Ishikawa (cell line): ENCODE data around the gene MTG2.

Experiments
- CEBPB ChIP-seq: IDR thresholded peaks from 2 replicates; pipeline ENCODE4 v1.6.1; 2012
- CREB1 ChIP-seq: IDR thresholded peaks from 2 replicates; pipeline ENCODE4 v1.6.1; 2012; ENCODE audit warnings: low read depth
- EGR1 ChIP-seq: IDR thresholded peaks from 2 replicates; pipeline ENCODE4 v1.6.1; 2012
- EP300 ChIP-seq: IDR thresholded peaks from 2 replicates; pipeline ENCODE4 v1.6.1; 2012; ENCODE audit warnings: borderline replicate concordance
- FOXM1 ChIP-seq: IDR thresholded peaks from 2 replicates; pipeline ENCODE4 v1.6.1; 2012; ENCODE audit warnings: low read depth, borderline replicate concordance
- MAX ChIP-seq: IDR thresholded peaks from 2 replicates; pipeline ENCODE4 v1.6.1; 2012
- NFIC ChIP-seq: IDR thresholded peaks from 2 replicates; pipeline ENCODE4 v1.6.1; 2012
- RAD21 ChIP-seq: IDR thresholded peaks from 2 replicates; pipeline ENCODE4 v1.6.1; 2012; ENCODE audit warnings: low read depth
- REST ChIP-seq: IDR thresholded peaks from 2 replicates; pipeline ENCODE4 v1.6.1; 2012; ENCODE audit warnings: low read depth, mild to moderate bottlenecking
- TAF1 ChIP-seq: IDR thresholded peaks from 2 replicates; pipeline ENCODE4 v1.6.1; 2012; ENCODE audit warnings: low read depth, mild to moderate bottlenecking
- TCF12 ChIP-seq: IDR thresholded peaks from 2 replicates; pipeline ENCODE4 v1.6.1; 2012; ENCODE audit warnings: low read depth
- TEAD4 ChIP-seq: IDR thresholded peaks from 2 replicates; pipeline ENCODE4 v1.6.1; 2012
- USF1 ChIP-seq: IDR thresholded peaks from 2 replicates; pipeline ENCODE4 v1.6.1; 2012
- YY1 ChIP-seq: IDR thresholded peaks from 2 replicates; pipeline ENCODE4 v1.6.1; 2012; ENCODE audit warnings: low read depth
- ZBTB7A ChIP-seq: IDR thresholded peaks from 2 replicates; pipeline ENCODE4 v1.6.1; 2012; ENCODE audit warnings: low read depth

Gene MTG2

GRCh38 chr20:62151835-62152364, 30.9 kb upstream of the MTG2 start:
- no peak for TF ChIP-seq CEBPB
- no peak for TF ChIP-seq REST
- TF ChIP-seq RAD21 = no peak
- TF ChIP-seq USF1 = no peak

- TF ChIP-seq TAF1 = no peak
- no peak for TF ChIP-seq EP300
- no peak for TF ChIP-seq MAX
- TF ChIP-seq RAD21 = no peak
- no peak for TF ChIP-seq TCF12
- TF ChIP-seq CREB1 = no peak
- no peak for TF ChIP-seq EGR1
- TF ChIP-seq FOXM1 = no peak
- TF ChIP-seq USF1 = no peak
- no peak for TF ChIP-seq CEBPB
- TF ChIP-seq YY1 = no peak
- no peak for TF ChIP-seq TEAD4
- no peak for TF ChIP-seq ZBTB7A
- no peak for TF ChIP-seq REST
- no peak for TF ChIP-seq NFIC
These were observed 27.2 kb upstream of the MTG2 start for GRCh38 chr20:62155428-62156253.

GRCh38 chr20:62156254-62156556, 26.6 kb upstream of the MTG2 start:
- TF ChIP-seq NFIC = no peak
- no peak for TF ChIP-seq MAX
- TF ChIP-seq RAD21 = no peak
- TF ChIP-seq TCF12 = no peak
- no peak for TF ChIP-seq EP300
- no peak for TF ChIP-seq YY1
- no peak for TF ChIP-seq TAF1
- TF ChIP-seq ZBTB7A = no peak
- no peak for TF ChIP-seq TEAD4
- no peak for TF ChIP-seq FOXM1
- TF ChIP-seq EGR1 = no peak
- TF ChIP-seq CREB1 = no peak
- no peak for TF ChIP-seq USF1
- TF ChIP-seq CEBPB = no peak
- TF ChIP-seq REST = no peak
